ENCODE results near the gene PCSK9.

DNA sequence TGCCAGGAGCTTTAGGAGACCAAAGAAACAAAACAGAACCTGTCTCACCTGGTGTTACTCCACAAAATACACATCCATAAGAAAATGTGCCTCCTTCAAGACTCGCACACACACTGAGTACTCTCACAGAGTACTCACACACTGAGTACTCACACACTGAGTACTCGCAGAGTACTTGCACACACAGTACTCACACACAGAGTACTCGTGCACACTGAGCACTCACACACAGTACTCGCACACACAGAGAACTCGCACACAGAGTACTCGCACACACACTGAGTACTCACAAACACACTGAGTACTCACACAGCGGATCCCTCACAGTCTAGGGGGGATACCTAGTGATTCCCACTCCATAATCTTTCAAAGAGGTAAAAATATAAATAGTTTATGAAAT, 40.3 kb downstream of the PCSK9 start:
- TF ChIP-seq ZFX (IDR thresholded peaks at IDR 0.05; ENCODE audit: borderline replicate concordance) (no peak), CTCF (IDR thresholded peaks at IDR 0.05) (no peak)

Measured in 22Rv1 (cell line).